ENCODE results near the gene FGG. TPM values are rescaled to one million over a fixed set of nuclear protein-coding genes. Genes with fewer than 3 reads are reported as not detected.

FGG gene
- total and polyA plus RNA-seq, 2 donors (not counting 1 experiment from before 2014, with no cell fraction given), result not detected

DNA sequence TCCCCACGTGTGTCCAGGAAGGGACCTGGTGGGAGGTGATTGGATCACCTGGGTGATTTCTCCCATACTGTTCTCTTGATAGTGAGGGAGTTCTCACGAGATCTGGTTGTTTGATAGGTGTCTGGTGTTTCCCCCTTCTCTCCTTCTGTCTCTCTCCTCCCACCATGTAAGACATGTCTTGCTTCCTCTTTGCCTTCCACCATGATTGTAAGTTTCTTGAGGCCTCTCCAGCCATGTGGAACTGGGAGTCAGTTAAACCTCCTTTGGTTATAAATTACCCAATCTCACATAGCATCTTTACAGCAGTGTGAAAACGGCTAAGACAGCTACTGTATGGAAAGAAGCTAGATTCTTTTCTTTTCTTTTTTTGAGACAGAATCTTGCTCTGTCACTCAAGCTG, 21.6 kb upstream of the FGG start:
- Histone ChIP-seq H4K20me1 (ENCODE audit: control insufficient read depth, extremely low read depth, insufficient read depth, low read length) (no peaks in the 10 kb centered on the region), H3K9me3 (ENCODE audit: control insufficient read depth, insufficient read depth, low read depth, low read length) (no peaks in the 10 kb centered on the region), H3K27me3 (ENCODE audit: control insufficient read depth, insufficient read depth, low read length) (no peaks in the 10 kb centered on the region), H3K4me3 (replicated peaks in 1 of 4; ENCODE audit: control extremely low read depth in 1 of 4, insufficient read depth in 1 of 4, low read depth in 3 of 4, low read length in 4 of 4) (no peak overlapping the region), H3K27ac (ENCODE audit: insufficient read depth, low read length) (no peak overlapping the region), H2AFZ (ENCODE audit: low read length) (no peak overlapping the region), H3K9ac (ENCODE audit: insufficient read depth, low read length) (no peak overlapping the region), H3K4me1 (ENCODE audit: control insufficient read depth, extremely low read depth, insufficient read depth, low read length) (no peaks in the 10 kb centered on the region), H3K79me2 (ENCODE audit: control insufficient read depth, insufficient read depth, low read length) (no peaks in the 10 kb centered on the region), H3K4me2 (ENCODE audit: extremely low read depth, insufficient read depth, low read length) (no peak overlapping the region), H3K36me3 (ENCODE audit: control insufficient read depth, insufficient read depth, low read length) (no peaks in the 10 kb centered on the region)
- TF ChIP-seq EZH2 (IDR thresholded peaks at IDR 0.05; ENCODE audit: low read length, missing control alignments), result no peak
- TF ChIP-seq, protein P1, sequence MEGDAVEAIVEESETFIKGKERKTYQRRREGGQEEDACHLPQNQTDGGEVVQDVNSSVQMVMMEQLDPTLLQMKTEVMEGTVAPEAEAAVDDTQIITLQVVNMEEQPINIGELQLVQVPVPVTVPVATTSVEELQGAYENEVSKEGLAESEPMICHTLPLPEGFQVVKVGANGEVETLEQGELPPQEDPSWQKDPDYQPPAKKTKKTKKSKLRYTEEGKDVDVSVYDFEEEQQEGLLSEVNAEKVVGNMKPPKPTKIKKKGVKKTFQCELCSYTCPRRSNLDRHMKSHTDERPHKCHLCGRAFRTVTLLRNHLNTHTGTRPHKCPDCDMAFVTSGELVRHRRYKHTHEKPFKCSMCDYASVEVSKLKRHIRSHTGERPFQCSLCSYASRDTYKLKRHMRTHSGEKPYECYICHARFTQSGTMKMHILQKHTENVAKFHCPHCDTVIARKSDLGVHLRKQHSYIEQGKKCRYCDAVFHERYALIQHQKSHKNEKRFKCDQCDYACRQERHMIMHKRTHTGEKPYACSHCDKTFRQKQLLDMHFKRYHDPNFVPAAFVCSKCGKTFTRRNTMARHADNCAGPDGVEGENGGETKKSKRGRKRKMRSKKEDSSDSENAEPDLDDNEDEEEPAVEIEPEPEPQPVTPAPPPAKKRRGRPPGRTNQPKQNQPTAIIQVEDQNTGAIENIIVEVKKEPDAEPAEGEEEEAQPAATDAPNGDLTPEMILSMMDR (conservative IDR thresholded peaks at IDR 0.05 in 1 of 2, IDR thresholded peaks at IDR 0.05 in 1 of 2; ENCODE audit: low read depth in 1 of 2, low read length in 2 of 2), result no peak
- no peak for DNase-seq (ENCODE audit: low read depth in 2 of 2)

GRCh38 chr4:154631828-154632227, 19.4 kb upstream of the FGG start:
- H3K9me3 ChIP-seq (ENCODE audit: control insufficient read depth, insufficient read depth, low read depth, low read length), result no peaks in the 10 kb centered on the region
- no peaks in the 10 kb centered on the region for H3K79me2 ChIP-seq (ENCODE audit: control insufficient read depth, insufficient read depth, low read length)
- no peak for DNase-seq (ENCODE audit: low read depth in 2 of 2)
- peaks cover 2% of the 10 kb centered on the region for H3K4me1 ChIP-seq (ENCODE audit: control insufficient read depth, extremely low read depth, insufficient read depth, low read length)
- no peak for TF ChIP-seq EZH2 (IDR thresholded peaks at IDR 0.05; ENCODE audit: low read length, missing control alignments)
- H3K4me3 ChIP-seq (replicated peaks in 1 of 4; ENCODE audit: control extremely low read depth in 1 of 4, insufficient read depth in 1 of 4, low read depth in 3 of 4, low read length in 4 of 4), result no peak overlapping the region
- H3K9ac ChIP-seq (ENCODE audit: insufficient read depth, low read length), result no peak overlapping the region
- H2AFZ ChIP-seq (ENCODE audit: low read length), result no peak overlapping the region
- peaks cover 4% of the 10 kb centered on the region for H3K27me3 ChIP-seq (ENCODE audit: control insufficient read depth, insufficient read depth, low read length)
- H3K4me2 ChIP-seq (ENCODE audit: extremely low read depth, insufficient read depth, low read length), result no peak overlapping the region
- no peaks in the 10 kb centered on the region for H3K36me3 ChIP-seq (ENCODE audit: control insufficient read depth, insufficient read depth, low read length)
- H3K27ac ChIP-seq (ENCODE audit: insufficient read depth, low read length), result no peak overlapping the region
- no peaks in the 10 kb centered on the region for H4K20me1 ChIP-seq (ENCODE audit: control insufficient read depth, extremely low read depth, insufficient read depth, low read length)

GRCh38 chr4:154630324-154630723, 17.9 kb upstream of the FGG start:
- no peak overlapping the region for H3K27ac ChIP-seq (ENCODE audit: insufficient read depth, low read length)
- no peak overlapping the region for H2AFZ ChIP-seq (ENCODE audit: low read length)
- no peaks in the 10 kb centered on the region for H3K36me3 ChIP-seq (ENCODE audit: control insufficient read depth, insufficient read depth, low read length)
- H3K4me2 ChIP-seq (ENCODE audit: extremely low read depth, insufficient read depth, low read length), result no peak overlapping the region
- H3K9me3 ChIP-seq (ENCODE audit: control insufficient read depth, insufficient read depth, low read depth, low read length), result no peaks in the 10 kb centered on the region
- no peaks in the 10 kb centered on the region for H4K20me1 ChIP-seq (ENCODE audit: control insufficient read depth, extremely low read depth, insufficient read depth, low read length)
- peaks cover 2% of the 10 kb centered on the region for H3K4me1 ChIP-seq (ENCODE audit: control insufficient read depth, extremely low read depth, insufficient read depth, low read length)
- no peaks in the 10 kb centered on the region for H3K79me2 ChIP-seq (ENCODE audit: control insufficient read depth, insufficient read depth, low read length)
- peaks cover 4% of the 10 kb centered on the region for H3K27me3 ChIP-seq (ENCODE audit: control insufficient read depth, insufficient read depth, low read length)
- H3K9ac ChIP-seq (ENCODE audit: insufficient read depth, low read length), result no peak overlapping the region
- DNase-seq (ENCODE audit: low read depth in 2 of 2), result no peak
- no peak for TF ChIP-seq EZH2 (IDR thresholded peaks at IDR 0.05; ENCODE audit: low read length, missing control alignments)
- TF ChIP-seq, protein P1 (conservative IDR thresholded peaks at IDR 0.05 in 1 of 2, IDR thresholded peaks at IDR 0.05 in 1 of 2; ENCODE audit: low read depth in 1 of 2, low read length in 2 of 2), result no peak
- no peak overlapping the region for H3K4me3 ChIP-seq (replicated peaks in 1 of 4; ENCODE audit: control extremely low read depth in 1 of 4, insufficient read depth in 1 of 4, low read depth in 3 of 4, low read length in 4 of 4)

Measured in fibroblast of lung (primary cell).